HG03196 (cell line): ENCODE results near the gene NCKAP5L.
A peak's percentile ranks its signal among the peaks of the same experiment; 100 is the strongest.
"Not testable (repeated sequence)": the region's sequence is repeated elsewhere in the genome, so short reads cannot be mapped to it uniquely, and the experiment has no call there.

Experiments
- ATAC-seq: cut with Tn5 transposase; IDR thresholded peaks from one replicate; pipeline ENCODE4 v1.9.1; 2021; ENCODE audit not compliant: unreplicated experiment

NCKAP5L gene

GRCh38 chr12:49865109-49865781, 37.0 kb upstream of the NCKAP5L start:
- no peak for ATAC-seq

- no peak for ATAC-seq
Measured at GRCh38 chr12:49864798-49865090, 36.5 kb upstream of the NCKAP5L start.

- ATAC-seq: no peak
Measured at GRCh38 chr12:49863946-49864797, 36.0 kb upstream of the NCKAP5L start.

GRCh38 chr12:49860921-49861320, 32.7 kb upstream of the NCKAP5L start:
- ATAC-seq: not testable (repeated sequence)

GRCh38 chr12:49855890-49856289, 27.7 kb upstream of the NCKAP5L start:
- ATAC-seq: not testable (repeated sequence)

DNA sequence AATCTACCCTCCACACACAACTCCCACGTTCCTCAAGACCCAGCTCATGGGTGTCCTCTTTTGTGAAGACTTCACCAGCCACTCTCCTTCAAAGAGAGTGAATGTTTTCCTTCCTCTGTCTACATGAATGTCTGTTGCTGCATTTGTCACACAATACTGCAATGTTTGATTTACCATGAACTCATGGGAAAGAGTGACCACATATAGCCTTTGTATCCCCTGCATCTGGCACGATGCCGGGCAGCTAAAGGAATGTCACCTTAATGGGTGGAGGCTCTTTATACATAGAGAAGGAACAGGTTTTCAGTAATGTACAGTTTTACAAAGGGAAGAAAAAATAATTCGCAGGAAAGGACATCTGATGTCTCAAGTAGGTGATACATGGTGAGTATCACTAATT, 26.8 kb upstream of the NCKAP5L start:
- ATAC-seq: no peak

DNA sequence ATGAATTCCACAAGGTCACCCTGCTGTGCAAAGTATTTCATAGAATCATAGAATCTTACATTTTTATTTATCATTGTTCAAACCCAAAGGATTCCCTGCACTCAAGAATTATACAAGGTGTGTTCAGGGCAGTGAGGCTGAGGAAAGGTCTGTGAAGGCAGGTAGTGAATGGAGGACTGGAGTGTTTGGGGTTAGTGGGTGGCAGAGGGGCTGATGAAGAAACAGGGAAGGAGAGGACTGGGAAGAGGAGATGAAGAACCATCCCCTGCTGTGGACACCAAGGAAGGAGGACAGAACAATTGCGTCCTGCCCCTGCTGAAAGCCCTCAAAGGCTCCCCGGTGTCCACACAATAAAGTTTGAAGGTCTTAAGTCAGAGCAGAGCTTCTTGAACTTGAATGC, 25.5 kb upstream of the NCKAP5L start:
- ATAC-seq: no peak

GRCh38 chr12:49847161-49847560, 18.9 kb upstream of the NCKAP5L start:
- no peak for ATAC-seq

DNA sequence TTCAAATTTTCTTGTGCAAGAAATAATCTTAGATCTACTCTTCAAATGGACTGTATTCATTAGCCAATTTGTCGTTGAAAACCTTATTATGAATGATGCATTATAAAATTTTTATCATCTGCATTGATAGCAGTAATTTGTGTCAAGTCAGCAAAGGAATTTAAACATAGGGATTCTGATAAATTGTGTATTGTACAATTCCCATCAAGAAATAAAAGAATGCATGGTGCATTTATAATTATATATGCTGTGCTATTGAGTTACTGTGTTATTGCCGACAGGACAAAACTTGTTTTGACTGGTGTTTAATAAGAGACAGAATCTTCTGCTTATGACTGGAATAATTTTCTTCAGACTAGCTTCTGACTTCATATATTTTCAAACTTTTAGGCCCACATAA, 17.8 kb upstream of the NCKAP5L start:
- no peak for ATAC-seq

- no peak for ATAC-seq
Measured at GRCh38 chr12:49843876-49844437, 15.7 kb upstream of the NCKAP5L start.

GRCh38 chr12:49843411-49843810, 15.2 kb upstream of the NCKAP5L start:
- ATAC-seq: no peak

GRCh38 chr12:49842519-49843352, 14.5 kb upstream of the NCKAP5L start, which contains the start of gene BCDIN3D:
Gene BCDIN3D, minus strand, starts transcription at chr12:49843106. Its CDS starts 19 bp downstream, at chr12:49843087.
- peak; percentile 85 for ATAC-seq

DNA sequence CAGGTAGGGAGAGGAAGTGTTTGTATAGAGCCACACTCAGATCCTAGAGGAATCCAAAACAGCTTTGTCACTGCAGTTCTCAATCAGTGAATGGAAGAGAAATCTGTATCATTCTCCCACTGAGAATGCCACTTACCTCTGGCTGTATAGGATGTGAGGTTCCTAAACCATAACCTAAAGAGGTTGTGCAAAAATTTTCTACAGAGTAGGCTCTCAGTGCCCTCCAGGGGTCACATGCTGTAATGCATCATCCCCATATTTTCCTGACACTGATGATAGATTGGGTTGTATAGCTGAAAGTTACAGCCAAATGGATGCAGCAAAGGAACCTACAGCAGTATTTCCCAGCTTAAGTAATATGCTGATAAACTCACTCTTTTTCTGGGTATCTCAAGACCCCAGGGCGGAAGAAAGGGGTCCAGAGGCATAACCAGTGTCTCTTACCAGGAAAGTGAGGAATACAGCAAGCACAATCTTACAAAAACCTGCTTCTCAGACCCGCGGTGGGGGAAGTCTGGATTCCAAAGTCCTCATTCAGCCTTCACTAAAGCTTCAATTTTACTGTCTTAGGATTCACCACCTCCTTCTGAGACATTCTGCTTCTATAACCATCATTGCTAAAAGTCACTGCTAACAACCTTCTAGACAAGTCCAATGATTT, 10.9 kb upstream of the NCKAP5L start:
- no peak for ATAC-seq

GRCh38 chr12:49832836-49833421, 4.7 kb upstream of the NCKAP5L start:
- ATAC-seq: no peak

GRCh38 chr12:49831717-49832116, 3.5 kb upstream of the NCKAP5L start:
- ATAC-seq: no peak

DNA sequence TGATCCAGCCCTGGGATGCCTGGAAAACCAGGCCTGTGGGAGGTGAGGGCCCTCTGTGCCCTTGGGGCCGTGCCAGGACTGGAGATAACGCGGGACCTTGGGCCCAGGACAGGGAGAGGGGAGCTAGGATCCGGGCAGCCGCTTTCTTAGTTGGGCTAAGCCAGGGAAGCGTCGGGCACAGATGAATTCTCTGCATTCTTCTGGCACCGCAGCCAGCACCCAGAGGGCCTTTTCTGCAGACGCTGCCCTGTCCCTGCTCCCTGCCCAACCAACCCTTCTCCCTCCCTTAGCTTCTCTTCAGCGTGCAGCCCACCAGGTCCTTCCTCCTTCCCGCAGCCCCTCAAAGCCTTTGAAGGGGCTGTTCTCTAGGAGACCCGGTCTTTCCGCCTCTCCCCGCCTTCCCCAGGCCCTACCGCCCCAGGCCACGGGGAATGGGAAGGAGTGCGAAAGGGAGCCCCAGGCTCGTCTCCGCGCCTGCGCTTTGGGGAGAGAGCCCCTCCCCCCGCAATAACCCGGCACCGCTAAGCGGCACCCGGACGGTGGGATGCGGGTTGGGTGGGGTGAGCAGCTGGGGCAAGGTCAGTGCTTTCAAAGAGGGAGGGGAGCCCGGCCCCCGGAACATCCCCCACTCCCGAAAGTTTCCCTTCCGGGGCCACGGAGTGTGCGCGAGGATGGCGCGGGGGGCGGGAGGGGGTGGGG, 663 bp downstream of the NCKAP5L start:
- ATAC-seq: no peak

GRCh38 chr12:49827051-49827400, 1.2 kb downstream of the NCKAP5L start:
- ATAC-seq: no peak

- ATAC-seq: no peak
Measured at GRCh38 chr12:49825971-49826421, 2.2 kb downstream of the NCKAP5L start.

GRCh38 chr12:49825360-49825970, 2.7 kb downstream of the NCKAP5L start:
- ATAC-seq: no peak
